HG03457 (cell line): ENCODE data around the gene ALDOC.
"Not testable (repeated sequence)": the region's sequence is repeated elsewhere in the genome, so short reads cannot be mapped to it uniquely, and the experiment has no call there.

Experiments
- ATAC-seq: cut with Tn5 transposase; IDR thresholded peaks from one replicate; pipeline ENCODE4 v1.9.1; 2021; ENCODE audit warnings: moderate number of reproducible peaks; ENCODE audit not compliant: unreplicated experiment

ALDOC gene

DNA sequence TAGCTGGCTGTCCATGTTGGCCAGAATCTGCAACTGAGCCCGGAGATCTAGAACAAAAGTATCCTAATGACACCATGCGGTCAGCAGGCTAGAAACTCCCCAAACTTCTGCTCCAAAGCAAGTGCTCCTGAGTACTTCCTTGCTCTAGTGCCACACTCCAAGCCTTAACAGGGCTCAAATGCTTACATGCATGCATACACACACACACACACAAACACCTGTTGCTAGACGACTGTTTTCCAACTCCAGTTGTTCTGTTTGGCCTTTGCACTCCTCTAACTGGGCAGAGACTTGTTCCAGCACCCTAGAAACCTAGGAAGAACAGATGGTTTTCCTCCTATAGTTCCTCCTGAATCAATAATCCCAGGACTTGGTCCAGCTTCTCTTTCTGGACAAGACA lies 7.7 kb upstream of the ALDOC start:
- ATAC-seq, result no peak

DNA sequence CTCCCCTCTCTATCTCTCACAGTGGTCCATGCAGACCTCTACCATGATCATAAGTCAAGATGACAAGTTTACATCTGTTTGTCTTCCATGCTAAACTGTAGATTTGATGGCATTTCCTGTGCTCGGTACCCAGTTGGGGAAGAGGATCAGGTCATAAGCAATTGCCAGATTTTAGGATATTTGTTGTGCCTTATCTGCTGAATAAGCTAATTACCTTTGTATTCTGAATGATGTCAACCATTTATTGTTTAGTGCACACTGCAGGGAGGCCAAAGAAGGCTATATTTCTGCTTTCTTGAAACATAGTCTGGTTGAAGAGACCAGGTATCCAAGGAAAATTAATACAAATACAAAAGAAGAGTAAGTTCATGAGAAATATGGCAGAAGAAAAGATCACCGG lies 5.8 kb upstream of the ALDOC start:
- no peak for ATAC-seq

DNA sequence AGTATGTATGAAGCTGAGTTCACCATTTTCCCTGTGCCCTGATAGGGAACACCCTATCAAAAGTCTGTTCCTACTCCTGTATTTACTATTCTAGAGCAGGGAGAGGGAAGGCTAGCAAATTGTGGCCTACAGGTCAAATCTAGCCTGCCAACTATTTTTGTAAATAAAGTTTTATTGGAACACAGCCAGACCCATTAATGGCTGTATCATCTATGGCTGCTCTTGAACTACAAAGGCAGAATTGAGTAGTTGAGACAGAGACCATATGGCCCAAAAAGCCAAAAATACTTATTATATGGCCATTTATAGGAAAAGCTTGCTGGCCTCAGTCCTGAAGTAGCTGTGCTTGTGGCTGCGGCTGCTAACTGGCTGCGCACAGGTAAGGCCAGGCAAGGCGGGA lies 4.3 kb upstream of the ALDOC start:
- ATAC-seq, result no peak

DNA sequence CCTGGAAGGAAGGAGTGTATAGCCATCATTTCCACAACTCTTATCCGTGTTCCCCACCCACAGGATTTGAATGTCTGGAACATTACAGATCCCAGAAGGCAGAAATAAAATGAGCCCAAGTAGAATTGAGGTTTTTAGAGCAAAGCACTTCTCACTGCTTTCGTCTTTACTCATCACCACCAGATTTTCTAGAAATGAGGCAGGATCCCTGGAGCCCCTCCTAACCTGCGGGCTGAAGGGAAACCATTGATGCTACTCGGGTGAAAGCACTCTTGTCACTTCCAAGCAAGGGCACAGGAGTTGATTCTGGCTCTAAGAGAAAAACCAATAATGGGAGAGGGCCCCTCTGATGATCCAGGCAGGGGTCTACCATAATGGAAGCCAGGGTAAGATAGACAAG lies 2.8 kb upstream of the ALDOC start:
- ATAC-seq, result no peak

DNA sequence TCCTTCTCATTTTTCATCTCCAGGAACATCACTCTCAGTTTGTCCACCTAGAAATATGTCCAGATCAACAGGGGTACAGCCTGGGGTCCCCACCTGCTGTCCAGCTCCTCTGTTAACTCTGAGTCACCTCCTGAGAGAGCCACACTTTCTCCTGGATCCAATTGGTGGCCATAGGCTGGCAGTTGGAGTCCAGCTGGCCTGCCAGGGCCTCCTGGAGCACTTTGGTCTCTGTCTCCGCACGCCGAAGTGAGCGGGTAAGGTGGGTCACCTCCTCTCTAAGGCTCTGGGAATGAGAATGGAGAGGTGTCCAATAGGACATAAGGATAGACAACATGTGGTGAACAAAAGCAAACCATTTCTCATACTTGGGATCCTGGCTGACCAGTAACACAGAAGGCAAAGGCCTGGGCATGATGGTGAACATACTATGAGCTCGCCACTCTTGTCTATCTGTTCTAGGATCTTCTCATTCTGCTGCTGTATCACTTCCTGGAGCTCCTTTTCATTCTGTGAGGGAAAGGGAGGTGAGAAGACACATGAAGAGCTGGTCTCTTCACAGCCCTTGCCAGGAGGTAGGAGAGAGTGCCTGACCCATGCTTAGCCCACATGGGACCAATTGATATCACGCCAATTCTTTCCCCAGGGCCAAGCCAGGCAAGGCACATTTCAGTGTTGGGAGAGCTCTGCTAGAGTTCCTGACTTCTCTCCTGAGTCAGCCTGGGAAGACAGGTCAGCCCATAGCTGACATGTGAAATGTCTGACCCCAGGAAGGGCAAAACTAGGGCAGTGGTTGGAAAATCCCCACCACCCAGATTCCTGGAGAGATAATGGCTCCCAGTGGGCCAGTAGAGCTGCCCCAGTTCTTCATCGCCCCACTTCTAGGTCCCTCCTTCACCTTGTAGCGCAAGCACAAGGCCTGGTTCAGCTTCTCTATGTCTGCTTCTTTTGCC lies 1.8 kb upstream of the ALDOC start:
- ATAC-seq, result no peak

DNA sequence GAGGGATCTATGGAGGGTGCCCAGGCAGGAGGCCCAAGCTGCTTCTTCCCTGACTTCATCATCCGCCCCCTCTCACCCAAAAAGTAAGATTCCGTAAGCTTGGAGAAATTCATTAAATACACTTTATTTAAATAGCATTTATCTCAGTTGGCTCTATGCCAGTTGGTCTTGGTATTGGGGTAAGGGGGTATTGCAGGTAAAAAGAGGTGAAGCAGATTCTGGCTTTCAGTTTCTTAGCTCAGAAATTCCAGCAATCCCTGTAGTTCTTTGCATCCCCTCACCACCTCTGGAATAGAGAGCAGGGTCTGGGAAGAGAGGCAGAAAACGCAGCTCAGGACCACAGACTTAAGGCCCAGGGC lies 750 bp upstream of the ALDOC start:
- no peak for ATAC-seq

DNA sequence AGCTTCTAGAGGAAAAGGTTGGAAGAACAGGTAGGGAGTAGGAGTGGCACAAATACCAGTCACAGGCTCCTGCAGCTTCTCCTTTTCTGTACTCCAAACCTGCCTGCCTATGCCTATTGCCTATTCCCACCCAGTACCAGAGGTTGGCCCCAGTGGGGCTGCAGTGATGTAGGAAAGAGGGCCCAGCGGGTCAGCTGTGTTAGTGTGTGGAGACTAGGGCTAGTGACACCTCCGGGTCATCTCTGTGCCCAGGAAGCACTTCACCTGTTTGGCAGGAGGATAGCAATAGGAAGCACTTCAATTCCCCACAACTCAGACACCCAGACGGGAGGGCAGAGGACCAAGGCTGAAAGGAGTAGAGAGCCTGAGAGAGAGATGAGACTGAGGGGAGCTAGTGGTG lies 679 bp downstream of the ALDOC start:
- not testable (repeated sequence) for ATAC-seq

DNA sequence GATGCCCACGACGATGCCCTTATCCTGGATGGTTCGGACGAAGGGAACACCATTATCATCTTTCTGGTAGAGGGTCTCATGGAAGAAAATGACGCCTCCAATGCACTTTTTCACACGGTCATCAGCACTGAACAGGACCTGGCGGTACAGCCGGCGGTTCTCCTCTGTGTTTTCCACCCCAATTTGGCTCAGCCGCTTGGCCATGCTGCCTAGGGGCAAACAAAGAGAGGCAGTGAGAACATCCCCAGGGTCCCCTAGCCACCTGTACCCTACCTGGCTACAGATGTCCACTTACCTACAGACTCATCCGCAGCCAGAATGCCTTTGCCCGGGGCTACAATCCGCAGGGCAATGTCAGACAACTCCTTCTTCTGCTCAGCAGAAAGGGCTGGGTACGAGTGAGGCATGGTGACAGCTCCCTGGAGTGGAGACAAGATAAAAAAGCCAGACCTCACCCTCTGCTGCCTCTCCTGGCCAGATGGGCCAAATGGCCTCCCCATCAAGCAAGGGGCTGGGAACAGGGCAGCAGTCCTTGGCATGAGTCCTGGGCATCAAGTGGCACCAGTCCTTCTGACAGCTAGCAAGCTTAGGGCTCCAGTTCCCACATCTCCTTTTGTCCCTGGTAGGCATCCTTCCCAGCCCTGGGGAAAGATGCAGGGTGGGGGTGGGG lies 1.4 kb downstream of the ALDOC start:
- ATAC-seq, result no peak

DNA sequence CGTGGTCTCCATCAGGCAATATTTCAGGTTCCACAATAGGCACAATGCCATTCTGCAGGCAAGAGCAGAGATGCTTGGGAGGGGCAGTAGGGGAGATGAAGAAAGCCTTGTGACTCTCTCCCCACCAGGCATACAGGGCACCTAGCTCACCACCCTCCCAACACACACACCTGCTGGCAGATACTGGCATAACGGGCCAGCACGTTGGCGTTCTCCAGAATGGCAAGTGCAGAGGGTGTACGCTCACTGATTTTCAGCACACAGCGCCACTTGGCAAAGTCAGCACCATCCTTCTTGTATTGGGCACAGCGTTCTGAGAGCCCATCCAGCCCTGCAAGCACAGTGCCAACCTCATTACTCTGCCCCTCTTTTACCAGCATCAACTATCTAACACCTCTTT lies 2.2 kb downstream of the ALDOC start:
- no peak for ATAC-seq

DNA sequence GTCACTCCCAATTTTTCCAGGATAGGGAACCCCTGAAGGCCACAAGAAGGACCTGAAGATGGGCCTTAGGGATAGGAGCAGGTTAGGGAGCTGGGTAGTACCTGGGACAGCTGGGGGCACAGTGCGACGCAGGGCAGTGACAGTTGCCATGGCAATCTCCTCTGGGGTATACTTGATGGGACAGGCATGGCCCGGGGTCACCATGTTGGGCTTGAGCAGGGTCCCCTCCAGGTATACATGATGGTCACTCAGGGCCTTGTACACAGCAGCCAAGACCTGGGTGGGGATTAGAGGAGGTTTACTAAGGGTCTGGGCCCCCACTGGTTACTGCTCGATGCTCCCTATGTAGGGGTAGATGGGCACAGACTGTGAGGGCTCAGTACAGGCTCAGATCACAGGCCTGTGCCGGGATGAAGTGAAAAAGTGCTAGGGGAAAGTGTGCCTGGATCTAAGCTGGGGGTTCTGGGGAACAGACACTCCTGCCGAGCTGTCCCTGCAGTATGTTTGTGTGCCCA lies 2.7 kb downstream of the ALDOC start:
- ATAC-seq, result no peak

DNA sequence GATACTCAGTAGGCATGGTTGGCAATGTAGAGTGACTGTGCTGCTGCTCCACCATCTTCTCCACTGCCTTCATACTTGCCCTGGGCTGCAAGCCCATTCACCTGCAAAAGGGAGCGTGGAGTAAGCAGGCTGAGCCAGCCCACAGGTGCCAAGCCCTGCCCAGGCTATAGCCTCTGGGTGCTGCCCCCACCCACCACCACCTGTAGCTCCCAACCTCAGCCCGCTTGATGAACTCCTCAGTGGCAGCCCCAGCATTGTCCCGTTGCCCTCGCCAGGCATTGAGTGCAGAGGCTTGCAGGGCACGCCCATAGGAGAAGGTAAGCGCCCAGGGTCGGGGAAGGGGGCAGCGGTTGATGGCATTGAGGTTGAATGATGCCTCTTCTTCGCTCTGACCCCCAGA lies 3.2 kb downstream of the ALDOC start:
- no peak for ATAC-seq

DNA sequence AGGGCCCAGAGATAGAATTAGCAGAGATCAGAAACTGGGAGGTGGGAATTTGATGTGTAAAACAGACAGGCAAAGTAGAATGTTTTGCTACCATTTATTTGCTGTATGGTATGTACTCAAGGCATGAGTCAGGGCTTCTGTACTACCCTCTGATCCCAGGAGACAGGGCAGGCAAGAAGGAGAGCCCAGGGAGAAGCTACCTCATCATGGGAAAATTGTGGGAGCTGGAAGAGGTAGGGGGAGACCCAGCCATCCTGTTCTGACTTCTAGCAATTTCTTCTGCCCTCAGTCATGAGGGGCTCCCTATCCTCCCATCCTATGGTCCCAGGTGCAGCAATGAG lies 3.7 kb downstream of the ALDOC start:
- no peak for ATAC-seq

DNA sequence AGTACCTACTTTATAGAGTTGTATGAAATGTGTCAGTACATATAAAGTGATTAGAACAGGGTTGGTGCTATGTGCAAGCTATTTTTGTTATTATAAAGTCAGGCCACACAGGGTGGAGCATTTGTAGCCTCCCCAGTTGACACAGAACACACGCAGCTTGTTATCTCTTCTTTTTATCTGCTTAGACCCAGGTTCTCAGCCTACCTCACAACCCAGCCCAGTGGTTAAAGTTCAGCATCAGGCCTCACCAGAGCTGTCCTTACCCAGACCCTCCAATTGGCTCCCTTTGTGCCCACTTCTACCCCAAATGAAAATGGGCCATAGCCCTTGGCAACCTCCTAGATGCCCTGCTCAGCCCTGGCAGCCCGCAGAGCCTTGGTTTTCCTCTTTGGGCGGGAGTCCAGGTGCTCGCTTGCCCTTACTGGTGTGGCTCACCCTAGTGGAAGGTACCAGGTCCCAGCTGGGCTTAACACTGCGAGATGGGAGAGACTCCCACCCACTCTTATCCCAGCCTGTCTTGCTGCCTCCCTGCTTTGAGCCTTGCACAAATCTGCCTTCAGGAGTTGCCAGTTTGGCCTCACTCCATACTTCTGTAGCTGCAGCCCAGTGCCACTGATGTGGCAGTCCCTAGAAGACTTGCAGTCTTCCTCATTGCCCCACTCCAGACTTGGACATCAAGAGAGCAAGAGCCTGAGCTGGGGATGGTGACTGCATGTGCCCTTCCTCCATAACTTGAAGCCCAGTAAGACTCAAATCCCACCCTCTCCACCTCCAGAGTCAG lies 4.2 kb downstream of the ALDOC start:
- ATAC-seq, result no peak

DNA sequence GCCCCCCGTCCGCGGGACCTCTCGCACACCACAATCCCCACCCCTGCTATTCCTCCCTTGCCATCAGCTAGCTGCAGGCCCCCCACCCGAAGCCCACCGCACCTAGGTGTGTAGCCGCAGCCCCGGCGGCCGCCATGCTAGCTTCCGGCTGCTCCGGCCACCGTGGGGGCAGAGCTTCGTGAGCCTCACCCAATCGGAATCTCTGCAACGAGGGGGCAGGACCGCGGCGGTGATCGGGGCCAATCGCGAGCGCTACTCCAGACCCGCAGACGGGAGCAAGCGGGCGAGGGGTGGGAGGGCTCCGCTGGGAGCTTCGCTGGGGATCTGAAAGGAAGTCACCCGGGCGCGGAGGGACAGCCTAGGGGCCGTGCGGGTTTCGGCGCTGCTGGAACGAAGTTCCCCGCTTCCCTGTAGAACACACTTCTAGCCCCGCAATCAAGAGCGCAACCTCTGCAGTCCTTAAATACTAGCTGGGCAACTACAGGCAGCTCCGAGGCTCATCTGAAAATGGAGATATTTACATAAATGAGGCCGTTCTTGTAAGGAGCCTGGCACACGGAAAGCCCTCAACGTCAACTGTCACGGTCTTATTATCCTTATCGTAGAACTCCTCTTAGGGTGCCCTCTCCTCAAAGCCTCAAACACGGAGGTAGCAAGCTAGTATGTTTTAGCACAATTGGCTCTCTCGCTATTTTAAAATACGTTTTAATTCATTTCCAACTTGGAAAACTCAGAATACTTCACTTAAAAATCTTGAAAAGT lies 5.2 kb downstream of the ALDOC start, which contains the start of gene PIGS:
PIGS (minus strand) TSS at position 164 of the 762 bp plus-strand sequence; CDS start at position 136, 28 bp downstream.
- ATAC-seq, result peak; percentile 68

DNA sequence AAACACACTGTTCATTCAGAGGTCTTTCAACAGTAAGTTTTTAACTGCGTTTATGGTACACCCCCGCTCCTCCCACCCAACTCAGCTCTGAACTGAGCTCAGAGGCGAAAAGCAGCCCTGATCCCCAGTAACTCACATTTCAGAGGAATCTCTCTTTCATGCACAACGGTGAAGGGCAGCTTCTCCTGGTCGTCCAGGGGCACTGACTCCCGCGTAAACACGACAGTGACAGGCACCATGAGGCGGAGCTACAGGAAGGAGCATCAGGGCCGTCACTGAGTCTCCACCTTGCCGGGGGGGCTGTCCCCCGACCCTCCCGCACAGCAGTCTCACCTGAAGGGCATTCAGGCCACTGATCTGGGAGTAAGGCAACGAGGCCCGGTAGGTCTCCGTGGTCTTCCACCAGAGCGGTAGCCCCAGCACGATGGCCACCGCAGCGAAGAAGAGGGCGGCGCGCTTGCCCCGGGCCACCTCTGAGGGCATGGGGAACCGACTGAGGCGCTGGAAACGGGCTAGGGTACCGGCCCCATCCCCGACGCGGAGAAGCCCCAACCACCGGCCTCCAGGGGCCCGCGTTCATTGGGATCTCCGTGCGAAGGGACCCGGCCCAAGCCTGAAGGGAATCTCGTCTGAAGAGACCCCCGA lies 5.9 kb downstream of the ALDOC start:
- ATAC-seq, result no peak

DNA sequence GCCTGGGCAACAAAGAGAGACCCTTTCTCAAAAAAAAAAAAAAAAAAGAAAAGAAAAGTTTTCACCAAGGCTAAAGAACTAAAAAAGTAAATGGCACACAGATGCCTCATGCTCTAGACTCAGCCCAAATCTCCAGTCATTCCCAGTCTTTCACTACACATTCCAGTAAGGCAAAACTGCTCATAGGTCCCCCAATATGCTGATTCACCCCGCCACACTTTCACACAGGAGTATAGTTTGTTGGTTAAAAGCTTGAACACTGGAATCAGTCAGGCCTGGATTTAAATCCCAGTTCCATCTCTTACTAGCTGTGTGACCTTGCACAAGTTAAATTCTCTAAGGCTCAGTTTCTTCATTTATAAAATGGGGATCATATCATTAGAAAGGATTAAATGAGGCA lies 7.2 kb downstream of the ALDOC start:
- no peak for ATAC-seq

DNA sequence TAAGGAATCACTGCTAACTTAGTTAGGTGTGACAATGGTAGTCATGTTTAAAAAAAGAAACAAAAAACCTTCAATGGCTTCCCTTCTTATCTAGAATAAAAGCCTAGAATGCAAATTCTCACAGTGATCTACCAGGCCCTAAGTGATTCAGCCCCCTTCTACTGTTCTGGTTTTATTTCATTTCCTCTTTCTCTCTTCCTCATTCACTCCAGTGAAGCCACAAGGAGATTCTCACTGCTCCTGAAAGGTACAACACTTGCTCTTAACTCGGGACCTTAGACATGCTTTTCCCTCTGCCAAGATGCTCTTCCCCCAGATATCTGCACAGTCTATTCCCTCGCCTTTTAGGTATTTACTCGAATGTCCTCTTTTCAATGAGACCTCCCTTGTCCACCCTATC lies 9.1 kb downstream of the ALDOC start:
- no peak for ATAC-seq

DNA sequence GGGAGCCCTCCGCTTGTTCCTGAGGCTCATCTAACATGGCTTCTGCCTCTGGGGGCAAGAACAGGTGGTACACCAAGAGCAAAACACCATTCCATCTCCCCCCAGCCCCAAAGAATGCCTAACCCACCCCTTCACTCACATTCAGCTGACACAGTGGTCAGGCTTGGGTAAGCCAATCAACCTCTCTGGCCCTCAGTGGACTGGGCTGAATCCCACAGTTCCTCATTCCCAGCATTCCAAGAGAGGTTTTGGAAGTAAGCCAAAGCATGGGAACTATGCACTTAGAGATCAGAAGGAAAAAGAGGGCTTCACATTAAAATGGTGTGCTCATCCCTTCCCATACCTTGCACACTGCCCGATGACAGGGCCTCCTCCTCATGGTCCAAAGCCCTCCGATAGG lies 13.2 kb downstream of the ALDOC start:
- no peak for ATAC-seq

DNA sequence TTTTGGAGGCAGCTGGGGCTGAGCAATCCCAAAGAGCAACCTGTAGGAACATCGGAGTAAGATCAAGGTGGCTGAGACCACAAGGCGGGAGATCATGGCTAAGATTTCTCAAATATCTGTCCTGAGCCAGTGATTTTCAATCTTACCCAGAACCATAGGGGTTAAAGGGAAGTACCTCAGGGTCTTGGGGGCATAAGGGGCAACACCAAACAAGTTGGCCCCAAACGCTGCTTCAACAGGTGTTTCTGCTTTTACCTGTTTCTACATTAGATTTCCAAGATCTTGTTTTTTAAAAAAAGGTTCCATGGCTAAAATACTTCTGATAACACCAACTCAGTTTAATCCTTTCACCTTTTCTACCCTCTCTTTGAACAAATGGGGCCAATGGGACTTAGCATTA lies 21.7 kb downstream of the ALDOC start:
- no peak for ATAC-seq

DNA sequence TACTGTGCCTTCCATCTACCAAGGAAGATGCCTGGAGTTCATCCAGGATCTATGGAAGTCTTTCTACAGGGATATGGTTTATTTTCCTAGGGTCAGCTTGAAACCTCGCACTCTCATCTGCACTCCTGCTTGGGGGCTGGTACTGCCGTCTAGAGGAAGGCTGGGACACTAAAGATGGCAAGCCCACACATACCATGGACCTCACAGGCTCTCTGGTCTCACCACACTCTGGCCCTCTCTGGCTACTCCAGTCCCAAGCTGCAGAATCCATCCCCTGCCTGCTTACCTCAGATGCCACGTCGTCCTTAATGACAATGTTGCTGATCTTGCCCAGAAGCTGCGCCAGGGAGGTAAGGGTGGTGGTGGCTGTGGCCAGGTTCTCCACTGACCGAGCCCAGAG lies 22.1 kb downstream of the ALDOC start:
- ATAC-seq, result no peak
